Testis (tissue), 2 donors: Measurements from ENCODE around the gene GRM4.

Experiments
- POLR2A ChIP-seq: fragments of 450-650 bp; IDR thresholded peaks from one replicate; pipeline ENCODE4 v1.6.1; 2017; ENCODE audit warnings: antibody characterized with exemption, mild to moderate bottlenecking, moderate library complexity
- TF ChIP-seq, protein P1 (sequence below), 3 experiments: fragments of 450-650 bp in 2 of 3; fragments of 200-600 bp in 1 of 3; sonication (generic) in 1 of 3; IDR thresholded peaks; one replicate each; pipeline ENCODE4 v1.5.1; 2016 to 2019; ENCODE audit warnings: antibody characterized with exemption in 3 of 3, mild to moderate bottlenecking in 2 of 3, moderate library complexity in 1 of 3

DNA sequence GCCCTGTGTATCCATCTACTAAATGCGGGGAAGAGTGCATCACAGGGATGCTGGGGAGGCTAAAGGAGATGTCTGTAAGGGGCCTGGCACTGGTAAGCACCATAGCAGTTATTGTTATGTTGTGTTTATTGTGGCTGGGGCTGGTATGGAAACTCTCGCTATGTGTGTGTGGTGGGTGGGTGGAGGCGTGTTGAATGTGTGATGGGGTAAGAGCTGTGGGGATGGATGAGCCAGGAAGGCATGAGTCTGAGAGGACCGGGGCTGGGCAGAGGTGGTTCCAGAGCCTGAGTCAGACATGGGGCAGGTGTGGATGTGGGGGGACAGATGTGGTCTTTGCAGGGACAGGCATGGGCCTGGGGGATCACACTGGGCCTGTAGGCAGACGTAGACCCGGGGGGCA lies 88.1 kb downstream of the GRM4 start:
- TF ChIP-seq, protein P1, sequence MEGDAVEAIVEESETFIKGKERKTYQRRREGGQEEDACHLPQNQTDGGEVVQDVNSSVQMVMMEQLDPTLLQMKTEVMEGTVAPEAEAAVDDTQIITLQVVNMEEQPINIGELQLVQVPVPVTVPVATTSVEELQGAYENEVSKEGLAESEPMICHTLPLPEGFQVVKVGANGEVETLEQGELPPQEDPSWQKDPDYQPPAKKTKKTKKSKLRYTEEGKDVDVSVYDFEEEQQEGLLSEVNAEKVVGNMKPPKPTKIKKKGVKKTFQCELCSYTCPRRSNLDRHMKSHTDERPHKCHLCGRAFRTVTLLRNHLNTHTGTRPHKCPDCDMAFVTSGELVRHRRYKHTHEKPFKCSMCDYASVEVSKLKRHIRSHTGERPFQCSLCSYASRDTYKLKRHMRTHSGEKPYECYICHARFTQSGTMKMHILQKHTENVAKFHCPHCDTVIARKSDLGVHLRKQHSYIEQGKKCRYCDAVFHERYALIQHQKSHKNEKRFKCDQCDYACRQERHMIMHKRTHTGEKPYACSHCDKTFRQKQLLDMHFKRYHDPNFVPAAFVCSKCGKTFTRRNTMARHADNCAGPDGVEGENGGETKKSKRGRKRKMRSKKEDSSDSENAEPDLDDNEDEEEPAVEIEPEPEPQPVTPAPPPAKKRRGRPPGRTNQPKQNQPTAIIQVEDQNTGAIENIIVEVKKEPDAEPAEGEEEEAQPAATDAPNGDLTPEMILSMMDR (IDR thresholded peaks at IDR 0.05) = no peak
- TF ChIP-seq POLR2A = no peak
